GM19351 (cell line): ENCODE data around the gene FBXO11.
"Not testable (repeated sequence)": the region's sequence is repeated elsewhere in the genome, so short reads cannot be mapped to it uniquely, and the experiment has no call there.

Experiments
- ATAC-seq: cut with Tn5 transposase; IDR thresholded peaks from one replicate; pipeline ENCODE4 v1.9.1; 2021; ENCODE audit warnings: mild to moderate bottlenecking, moderate library complexity; ENCODE audit not compliant: unreplicated experiment

The FBXO11 gene

GRCh38 chr2:47862949-47863348 lies 43.3 kb downstream of the FBXO11 start:
- ATAC-seq, result no peak

- ATAC-seq, result not testable (repeated sequence)
Measured at GRCh38 chr2:47853067-47853777, 53.1 kb downstream of the FBXO11 start.

GRCh38 chr2:47850198-47850597 lies 56.1 kb downstream of the FBXO11 start:
- no peak for ATAC-seq

- no peak for ATAC-seq
Measured at GRCh38 chr2:47849368-47849767, 56.9 kb downstream of the FBXO11 start.

GRCh38 chr2:47844162-47844561 lies 62.1 kb downstream of the FBXO11 start:
- no peak for ATAC-seq

- ATAC-seq, result no peak
Measured at GRCh38 chr2:47843407-47843806, 62.9 kb downstream of the FBXO11 start.

GRCh38 chr2:47842846-47843245 lies 63.5 kb downstream of the FBXO11 start:
- no peak for ATAC-seq

GRCh38 chr2:47838686-47839085 lies 67.6 kb downstream of the FBXO11 start:
- ATAC-seq, result no peak

GRCh38 chr2:47838249-47838648 lies 68.0 kb downstream of the FBXO11 start:
- no peak for ATAC-seq

- peak; percentile 94 for ATAC-seq
Measured at GRCh38 chr2:47833516-47833968, 72.8 kb downstream of the FBXO11 start.

- ATAC-seq, result no peak
Measured at GRCh38 chr2:47822518-47822917, 83.8 kb downstream of the FBXO11 start.

GRCh38 chr2:47819834-47820233 lies 86.5 kb downstream of the FBXO11 start:
- ATAC-seq, result no peak

GRCh38 chr2:47818777-47819176 lies 87.5 kb downstream of the FBXO11 start:
- ATAC-seq, result no peak

- peak; percentile 61 for ATAC-seq
Measured at GRCh38 chr2:47815764-47816163, 90.5 kb downstream of the FBXO11 start.

- no peak for ATAC-seq
Measured at GRCh38 chr2:47811668-47812067, 94.6 kb downstream of the FBXO11 start.

- ATAC-seq, result no peak
Measured at GRCh38 chr2:47810850-47811249, 95.4 kb downstream of the FBXO11 start.

- ATAC-seq, result no peak
Measured at GRCh38 chr2:47809903-47810302, 96.4 kb downstream of the FBXO11 start.

- ATAC-seq, result no peak
Measured at GRCh38 chr2:47808614-47809013, 97.7 kb downstream of the FBXO11 start.

GRCh38 chr2:47805850-47806249 lies 100.4 kb downstream of the FBXO11 start:
- no peak for ATAC-seq

- no peak for ATAC-seq
Measured at GRCh38 chr2:47803770-47804169, 102.5 kb downstream of the FBXO11 start.

- no peak for ATAC-seq
Measured at GRCh38 chr2:47803363-47803762, 102.9 kb downstream of the FBXO11 start.

GRCh38 chr2:47801118-47801517 lies 105.2 kb downstream of the FBXO11 start:
- ATAC-seq, result no peak

- ATAC-seq, result no peak
Measured at GRCh38 chr2:47799031-47799609, 107.2 kb downstream of the FBXO11 start.
